Muscle layer of duodenum (tissue), 2 donors: ENCODE measurements around the gene ADM2.

Experiments used
- H3K27ac ChIP-seq: one replicate; pipeline ENCODE4 v1.7.0; 2013; ENCODE audit warnings: mild to moderate bottlenecking, low read length
- H3K27me3 ChIP-seq: one replicate; pipeline ENCODE4 v1.7.0; 2013; ENCODE audit warnings: low read depth, mild to moderate bottlenecking, control low read depth, low read length
- H3K36me3 ChIP-seq, 2 donors: one replicate each; pipeline ENCODE4 v1.7.0; 2013; ENCODE audit warnings: low read length in 2 of 2, control low read depth in 1 of 2, mild to moderate bottlenecking in 1 of 2; ENCODE audit not compliant: insufficient read depth in 2 of 2, control insufficient read depth in 1 of 2
- H3K4me1 ChIP-seq, 2 donors: one replicate each; pipeline ENCODE4 v1.7.0; 2013; ENCODE audit warnings: low read length in 2 of 2, mild to moderate bottlenecking in 2 of 2, control low read depth in 1 of 2, moderate library complexity in 1 of 2; ENCODE audit not compliant: insufficient read depth in 2 of 2, control insufficient read depth in 1 of 2
- H3K4me3 ChIP-seq, 2 donors: one replicate each; pipeline ENCODE4 v1.7.0; 2013; ENCODE audit warnings: low read length in 2 of 2, low read depth in 1 of 2, mild to moderate bottlenecking in 1 of 2
- H3K9me3 ChIP-seq, 2 donors: one replicate each; pipeline ENCODE4 v1.7.0; 2013; ENCODE audit warnings: low read length in 2 of 2, control low read depth in 1 of 2, mild to moderate bottlenecking in 1 of 2; ENCODE audit not compliant: control insufficient read depth in 1 of 2
- donor health status: healthy.

The ADM2 gene

GRCh38 chr22:50461536-50461935 is 19.8 kb upstream of the ADM2 start:
- Histone ChIP-seq H3K27ac (no peak overlapping the region), H3K27me3 (no peaks in the 10 kb centered on the region), H3K36me3 (peaks cover 58 to 97% of the 10 kb centered on the region in 2 donors), H3K4me3 (no peak overlapping the region), H3K4me1 (no peaks in the 10 kb centered on the region), H3K9me3 (no peaks in the 10 kb centered on the region)

GRCh38 chr22:50461979-50462540 is 19.3 kb upstream of the ADM2 start:
- no peaks in the 10 kb centered on the region for H3K4me1 ChIP-seq
- H3K4me3 ChIP-seq = no peak overlapping the region
- no peaks in the 10 kb centered on the region for H3K27me3 ChIP-seq
- H3K27ac ChIP-seq = no peak overlapping the region
- no peaks in the 10 kb centered on the region for H3K9me3 ChIP-seq
- peaks cover 61 to 97% of the 10 kb centered on the region in 2 donors for H3K36me3 ChIP-seq

- Histone ChIP-seq H3K36me3 (peaks cover 56 to 97% of the 10 kb centered on the region in 2 donors), H3K4me3 (no peak overlapping the region), H3K9me3 (no peaks in the 10 kb centered on the region), H3K27me3 (no peaks in the 10 kb centered on the region), H3K4me1 (no peaks in the 10 kb centered on the region), H3K27ac (no peak overlapping the region)
Measured at GRCh38 chr22:50463188-50463900, 18.0 kb upstream of the ADM2 start.

GRCh38 chr22:50464451-50464850 is 16.9 kb upstream of the ADM2 start:
- Histone ChIP-seq H3K36me3 (peaks cover 52 to 87% of the 10 kb centered on the region in 2 donors), H3K9me3 (no peaks in the 10 kb centered on the region), H3K27me3 (no peaks in the 10 kb centered on the region), H3K4me3 (no peak overlapping the region), H3K27ac (no peak overlapping the region), H3K4me1 (no peaks in the 10 kb centered on the region)

- no peak overlapping the region for H3K27ac ChIP-seq
- no peaks in the 10 kb centered on the region for H3K27me3 ChIP-seq
- H3K4me1 ChIP-seq = peaks cover 0 to 8% of the 10 kb centered on the region in 2 donors
- no peak overlapping the region for H3K4me3 ChIP-seq
- H3K9me3 ChIP-seq = no peaks in the 10 kb centered on the region
- peaks cover 51 to 79% of the 10 kb centered on the region in 2 donors for H3K36me3 ChIP-seq
Measured at GRCh38 chr22:50465066-50465930, 16.0 kb upstream of the ADM2 start.

GRCh38 chr22:50467341-50467740 is 14.0 kb upstream of the ADM2 start:
- Histone ChIP-seq H3K4me1 (peaks cover 2 to 28% of the 10 kb centered on the region in 2 donors), H3K27ac (no peak overlapping the region), H3K36me3 (peaks cover 36 to 59% of the 10 kb centered on the region in 2 donors), H3K9me3 (no peaks in the 10 kb centered on the region), H3K27me3 (no peaks in the 10 kb centered on the region), H3K4me3 (no peak overlapping the region)

- H3K27ac ChIP-seq = no peak overlapping the region
- no peaks in the 10 kb centered on the region for H3K9me3 ChIP-seq
- H3K4me1 ChIP-seq = peaks cover 8 to 34% of the 10 kb centered on the region in 2 donors
- H3K36me3 ChIP-seq = peaks cover 35 to 53% of the 10 kb centered on the region in 2 donors
- H3K27me3 ChIP-seq = no peaks in the 10 kb centered on the region
- no peak overlapping the region for H3K4me3 ChIP-seq
Measured at GRCh38 chr22:50467773-50468440, 13.4 kb upstream of the ADM2 start.

GRCh38 chr22:50468626-50469025 is 12.7 kb upstream of the ADM2 start:
- peaks cover 28 to 46% of the 10 kb centered on the region in 2 donors for H3K36me3 ChIP-seq
- no peaks in the 10 kb centered on the region for H3K9me3 ChIP-seq
- no peak overlapping the region for H3K4me3 ChIP-seq
- no peaks in the 10 kb centered on the region for H3K27me3 ChIP-seq
- H3K27ac ChIP-seq = no peak overlapping the region
- peaks cover 15 to 41% of the 10 kb centered on the region in 2 donors for H3K4me1 ChIP-seq

- Histone ChIP-seq H3K4me3 (no peak overlapping the region), H3K4me1 (peaks cover 16 to 46% of the 10 kb centered on the region in 2 donors)
Measured at GRCh38 chr22:50469377-50470305, 11.7 kb upstream of the ADM2 start.

GRCh38 chr22:50470491-50470890 is 10.9 kb upstream of the ADM2 start:
- H3K36me3 ChIP-seq = peaks cover 17 to 27% of the 10 kb centered on the region in 2 donors
- no peaks in the 10 kb centered on the region for H3K9me3 ChIP-seq
- no peaks in the 10 kb centered on the region for H3K27me3 ChIP-seq
- H3K4me1 ChIP-seq = peaks cover 16 to 50% of the 10 kb centered on the region in 2 donors
- H3K4me3 ChIP-seq = no peak overlapping the region
- peak overlapping the region; percentile 41 for H3K27ac ChIP-seq

More at GRCh38 chr22:50469377-50470305, 11.7 kb upstream of the ADM2 start:
- Histone ChIP-seq H3K27ac (peak overlapping the region; percentile 41), H3K27me3 (no peaks in the 10 kb centered on the region), H3K36me3 (peaks cover 18 to 36% of the 10 kb centered on the region in 2 donors), H3K9me3 (no peaks in the 10 kb centered on the region)
